Transverse colon (tissue), 4 donors: ENCODE data around the gene KIF18A. TPM values are rescaled to one million over a fixed set of nuclear protein-coding genes. Genes with fewer than 3 reads are reported as not detected.

Experiments used
- DNase-seq: peaks from one replicate; pipeline ENCODE4 v3.0.0-alpha.2; 2019
- H3K27ac ChIP-seq, 4 donors: fragments of 200-600 bp; sonication (generic); 2 replicates each; pipeline ENCODE4 v1.5.1; 2016 to 2018; ENCODE audit warnings: inconsistent platforms in 4 of 4
- H3K27me3 ChIP-seq: fragments of 200-600 bp; sonication (generic); 2 replicates; pipeline ENCODE4 v1.5.1; 2017; ENCODE audit warnings: inconsistent platforms
- H3K36me3 ChIP-seq, 4 donors: fragments of 200-600 bp; sonication (generic); 2 replicates each; pipeline ENCODE4 v1.5.1; 2017 to 2019; ENCODE audit warnings: inconsistent platforms in 4 of 4
- H3K4me1 ChIP-seq, 4 donors: fragments of 200-600 bp; sonication (generic); 2 replicates each; pipeline ENCODE4 v1.5.1; 2017 to 2020; ENCODE audit warnings: inconsistent platforms in 4 of 4
- H3K4me3 ChIP-seq, 4 donors: fragments of 200-600 bp; sonication (generic); 1 replicate in 1 of 4; 2 replicates in 3 of 4; pipeline versions ENCODE4 v1.5.1 to v1.6.1; 2017 to 2019; ENCODE audit warnings: inconsistent platforms in 4 of 4
- H3K9me3 ChIP-seq, 2 donors: fragments of 200-600 bp; sonication (generic); 2 replicates each; pipeline ENCODE4 v1.5.1; 2017 to 2019; ENCODE audit warnings: inconsistent platforms in 2 of 2
- CTCF ChIP-seq, 5 experiments: fragments of 200-600 bp in 3 of 5; fragments of 450-650 bp in 2 of 5; sonication (generic) in 3 of 5; IDR thresholded peaks; 1 replicate in 2 of 5; 2 replicates in 3 of 5; pipeline ENCODE4 v1.5.1; 2016 to 2017; ENCODE audit warnings: antibody characterized with exemption in 5 of 5, inconsistent platforms in 3 of 5, mild to moderate bottlenecking in 2 of 5, moderate library complexity in 1 of 5
- EP300 ChIP-seq: sonication (generic); formaldehyde crosslinking; IDR thresholded peaks from one replicate; pipeline ENCODE4 v1.6.1; 2017; ENCODE audit warnings: antibody characterized with exemption, low read depth
- POLR2A ChIP-seq: fragments of 450-650 bp; IDR thresholded peaks from one replicate; pipeline ENCODE4 v1.6.1; 2016; ENCODE audit warnings: antibody characterized with exemption, mild to moderate bottlenecking, moderate library complexity
- POLR2AphosphoS5 ChIP-seq, 3 donors: sonication (generic); formaldehyde crosslinking; IDR thresholded peaks; one replicate each; pipeline ENCODE4 v1.6.1; 2016; ENCODE audit warnings: antibody characterized with exemption in 3 of 3
- WGBS, 2 donors: methylation state at CpG; one replicate each; pipeline ENCODE4 v1.1.5; 2018; ENCODE audit warnings: low coverage in 1 of 2; 5-methylcytosine and 5-hydroxymethylcytosine counted together
- in situ Hi-C, 4 donors: fragments of 200-750 bp; cut with MboI; loops; one replicate each; pipeline versions ENCODE4 v1.15.0 to v1.15.1; 2017; ENCODE audit warnings: low sequenced_read_pairs in 3 of 4, low pct_ligation_motif_present in 1 of 4, low pct_unique_long_range_greater_than_20kb in 1 of 4
- intact Hi-C: fragments of 100-400 bp; cut with DNase I; formaldehyde crosslinking; loops from one replicate; pipeline ENCODE4 v1.15.1; 2023; ENCODE audit warnings: low total_unique reads
- total RNA-seq, 4 donors: library from RNA; depleted of rRNA; stranded (reverse); fragments of >200 nt; gene quantifications; one replicate each; pipeline ENCODE4 v1.1.0, GENCODE V29; 2016

Gene KIF18A
- total RNA-seq, 4 donors from 2014 or later, result 0.20 to 1.8 (median 0.43) TPM

- peak overlapping the region in 1 of 4 donors; percentile 39 for H3K27ac ChIP-seq
- H3K9me3 ChIP-seq, result peaks cover 5 to 7% of the 10 kb centered on the region in 2 donors
- no peaks in the 10 kb centered on the region for H3K27me3 ChIP-seq
- no peak for DNase-seq
- in situ Hi-C loops (no loop called here), intact Hi-C loops (no loop called here)
- H3K4me1 ChIP-seq, result peaks cover 0 to 13% (median 3%) of the 10 kb centered on the region in 4 donors
- no peaks in the 10 kb centered on the region for H3K36me3 ChIP-seq
- no peak for TF ChIP-seq EP300
- no peak for TF ChIP-seq POLR2AphosphoS5 (IDR thresholded peaks at IDR 0.05)
- no peak for TF ChIP-seq POLR2A
- no peak for TF ChIP-seq CTCF (IDR thresholded peaks at IDR 0.05)
- H3K4me3 ChIP-seq, result no peak overlapping the region
- WGBS, 2 donors, result 79 to 92% methylated on average over 2 of the region's 2 CpGs
Observed at GRCh38 chr11:28144808-28145207, 36.9 kb upstream of the KIF18A start.

GRCh38 chr11:28142724-28143123, 34.8 kb upstream of the KIF18A start:
- Histone ChIP-seq H3K4me1 (peaks cover 0 to 13% (median 3%) of the 10 kb centered on the region in 4 donors), H3K4me3 (no peak overlapping the region), H3K27me3 (no peaks in the 10 kb centered on the region), H3K27ac (no peak overlapping the region), H3K36me3 (peaks cover 0 to 11% (median 0%) of the 10 kb centered on the region in 4 donors), H3K9me3 (peaks cover 8 to 11% of the 10 kb centered on the region in 2 donors)
- TF ChIP-seq POLR2A, result no peak
- TF ChIP-seq POLR2AphosphoS5 (IDR thresholded peaks at IDR 0.05), result no peak
- no peak for TF ChIP-seq CTCF (IDR thresholded peaks at IDR 0.05)
- no peak for TF ChIP-seq EP300
- DNase-seq, result no peak
- in situ Hi-C loops (no loop called here), intact Hi-C loops (no loop called here)
- WGBS, 2 donors, result 91 to 100% methylated on average over 1 of the region's 1 CpG

GRCh38 chr11:28140689-28141455, 32.9 kb upstream of the KIF18A start:
- intact Hi-C loops (no loop called here), in situ Hi-C loops (no loop called here)
- H3K36me3 ChIP-seq, result peaks cover 0 to 11% (median 0%) of the 10 kb centered on the region in 4 donors
- H3K4me3 ChIP-seq, result no peak overlapping the region
- no peak overlapping the region for H3K27ac ChIP-seq
- DNase-seq, result no peak
- H3K9me3 ChIP-seq, result peaks cover 8 to 11% of the 10 kb centered on the region in 2 donors
- H3K27me3 ChIP-seq, result no peaks in the 10 kb centered on the region
- TF ChIP-seq POLR2AphosphoS5 (IDR thresholded peaks at IDR 0.05), result no peak
- no peak for TF ChIP-seq CTCF (IDR thresholded peaks at IDR 0.05)
- no peak for TF ChIP-seq EP300
- TF ChIP-seq POLR2A, result no peak
- 90 to 96% methylated on average over 5 to 9 of the region's 9 CpGs for WGBS, 2 donors
- H3K4me1 ChIP-seq, result peaks cover 0 to 13% (median 3%) of the 10 kb centered on the region in 4 donors

- in situ Hi-C loops, result no loop called here
- intact Hi-C loops, result no loop called here
- TF ChIP-seq POLR2A, result no peak
- TF ChIP-seq CTCF (IDR thresholded peaks at IDR 0.05), result no peak
- TF ChIP-seq POLR2AphosphoS5 (IDR thresholded peaks at IDR 0.05), result no peak
- TF ChIP-seq EP300, result no peak
Observed at GRCh38 chr11:28139841-28140415, 32.0 kb upstream of the KIF18A start.

More at GRCh38 chr11:28139841-28140415, 32.0 kb upstream of the KIF18A start:
- peaks cover 0 to 7% (median 2%) of the 10 kb centered on the region in 4 donors for H3K4me1 ChIP-seq
- no peak overlapping the region for H3K27ac ChIP-seq
- H3K27me3 ChIP-seq, result no peaks in the 10 kb centered on the region
- 100% methylated on average over 5 of the region's 5 CpGs; no CpG with 5 or more reads in 1 of the 2 donors for WGBS, 2 donors
- H3K36me3 ChIP-seq, result peaks cover 0 to 11% (median 0%) of the 10 kb centered on the region in 4 donors
- H3K9me3 ChIP-seq, result peaks cover 8 to 11% of the 10 kb centered on the region in 2 donors
- no peak overlapping the region for H3K4me3 ChIP-seq
- no peak for DNase-seq
